Muscle of back (tissue), 11 donors: ENCODE data around the gene CACNB1. TPM values are rescaled to one million over a fixed set of nuclear protein-coding genes. Genes with fewer than 3 reads are reported as not detected.

Experiments
- DNase-seq, 3 donors: peaks; one replicate each; pipeline versions ENCODE4 v3.0.0 to v3.0.0-alpha.2; 2013
- polyA plus RNA-seq, 10 donors: library from polyadenylated mRNA; unstranded; fragments of 120-200 nt; gene quantifications; one replicate each; pipeline ENCODE4 v1.2.1, GENCODE V29; 2013; ENCODE audit not compliant: insufficient read length in 10 of 10

CACNB1 gene
- polyA plus RNA-seq, 10 donors = 85.0 to 201 (median 186) TPM

- DNase-seq = no peak
Measured at GRCh38 chr17:39229274-39229913, 31.9 kb upstream of the CACNB1 start.

GRCh38 chr17:39227364-39227919, 30.0 kb upstream of the CACNB1 start:
- DNase-seq = no peak

GRCh38 chr17:39225959-39226683, 28.7 kb upstream of the CACNB1 start:
- peak; percentile 39 to 89 (median 75) for DNase-seq

GRCh38 chr17:39225308-39225958, 28.0 kb upstream of the CACNB1 start, which contains the start of gene STAC2:
Gene STAC2 (minus strand): TSS chr17:39225945. CDS start chr17:39225502, 443 bp downstream.
- no peak for DNase-seq

- peak in 1 of 3 donors; percentile 51 for DNase-seq
Measured at GRCh38 chr17:39224778-39225307, 27.4 kb upstream of the CACNB1 start.

- DNase-seq = no peak
Measured at GRCh38 chr17:39223907-39224777, 26.7 kb upstream of the CACNB1 start.

GRCh38 chr17:39222866-39223834, 25.7 kb upstream of the CACNB1 start:
- DNase-seq = no peak

GRCh38 chr17:39222151-39222550, 24.7 kb upstream of the CACNB1 start:
- DNase-seq = no peak

GRCh38 chr17:39221572-39221971, 24.1 kb upstream of the CACNB1 start:
- no peak for DNase-seq

GRCh38 chr17:39219647-39220154, 22.2 kb upstream of the CACNB1 start:
- no peak for DNase-seq

- no peak for DNase-seq
Measured at GRCh38 chr17:39218906-39219305, 21.4 kb upstream of the CACNB1 start.

- no peak for DNase-seq
Measured at GRCh38 chr17:39217734-39218369, 20.4 kb upstream of the CACNB1 start.

GRCh38 chr17:39213852-39214251, 16.4 kb upstream of the CACNB1 start:
- no peak for DNase-seq

- DNase-seq = no peak
Measured at GRCh38 chr17:39212841-39213480, 15.5 kb upstream of the CACNB1 start.

- no peak for DNase-seq
Measured at GRCh38 chr17:39212195-39212810, 14.8 kb upstream of the CACNB1 start.

- no peak for DNase-seq
Measured at GRCh38 chr17:39210093-39210434, 12.6 kb upstream of the CACNB1 start.

GRCh38 chr17:39209317-39210092, 12.0 kb upstream of the CACNB1 start:
- peak in 2 of 3 donors; percentile 60 to 81 for DNase-seq

GRCh38 chr17:39208893-39209292, 11.4 kb upstream of the CACNB1 start:
- no peak for DNase-seq
